Mammary epithelial cell (primary cell): ENCODE measurements around the gene ABCG1.
A peak's percentile ranks its signal among the peaks of the same experiment; 100 is the strongest.

Source experiments
- CTCF ChIP-seq, 2 donors: IDR thresholded peaks in 1 of 2; conservative IDR thresholded peaks in 1 of 2; 2 replicates each; pipeline ENCODE4 v1.5.1; 2011 to 2012; ENCODE audit warnings: inconsistent platforms in 2 of 2, low read length in 2 of 2, mild to moderate bottlenecking in 2 of 2, control low read depth in 1 of 2, low read depth in 1 of 2; ENCODE audit not compliant: insufficient read depth in 1 of 2; ENCODE audit errors: extremely low read depth in 1 of 2
- EZH2 ChIP-seq: IDR thresholded peaks from 2 replicates; pipeline ENCODE4 v1.6.1; 2012; ENCODE audit warnings: low read length, inconsistent platforms, borderline replicate concordance

- TF ChIP-seq CTCF (conservative IDR thresholded peaks at IDR 0.05 in 1 of 2, IDR thresholded peaks at IDR 0.05 in 1 of 2; ENCODE audit: extremely low read depth in 1 of 2, insufficient read depth in 1 of 2, low read depth in 1 of 2, low read length in 2 of 2) (peak in 1 of 2 donors; percentile 12), EZH2 (no peak)
Measured at GRCh38 chr21:42233067-42233961, 14.4 kb downstream of the ABCG1 start.
